Melanocyte of skin (primary cell): Measurements from ENCODE around the gene ZNF117. TPM values are rescaled to one million over a fixed set of nuclear protein-coding genes. Genes with fewer than 3 reads are reported as not detected.

Source experiments
- small RNA-seq, 2 donors: library from RNA; depleted of rRNA; stranded (forward); fragments of <200 nt; gene quantifications; one replicate each; pipeline ENCODE3, GENCODE V24; 2012
- total RNA-seq, 2 donors: library from RNA; depleted of rRNA; stranded (reverse); fragments of >200 nt; gene quantifications; 2 replicates each; pipeline ENCODE4 v1.2.3, GENCODE V29; 2012

Gene ZNF117
- total RNA-seq, result 1 to 10 TPM in 1 of 2 donors, under 1 TPM in 1; 1.00 to 3.1 TPM

DNA sequence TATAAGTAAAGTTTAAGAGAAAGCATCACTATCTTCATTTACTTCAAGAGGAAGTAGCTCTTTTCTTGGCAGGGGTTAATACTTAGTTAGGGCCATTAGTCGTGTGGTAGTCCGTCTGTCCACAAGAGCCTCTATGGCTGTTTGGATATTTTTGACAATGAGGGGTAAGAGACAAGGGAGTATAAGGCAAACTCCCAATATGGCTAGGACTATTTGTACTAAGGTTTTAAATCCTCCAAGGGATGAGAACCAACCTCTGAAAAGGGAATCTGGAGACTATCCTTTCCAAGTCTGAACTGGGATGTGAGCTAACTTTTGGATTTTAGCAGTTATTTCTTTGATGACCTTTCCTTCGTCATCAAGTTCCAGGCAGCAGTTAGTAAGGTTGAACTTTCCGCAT, at the start of gene ZNF117:
TSS of gene ZNF117 (minus strand) at position 101 of the 400 bp plus-strand sequence.

DNA sequence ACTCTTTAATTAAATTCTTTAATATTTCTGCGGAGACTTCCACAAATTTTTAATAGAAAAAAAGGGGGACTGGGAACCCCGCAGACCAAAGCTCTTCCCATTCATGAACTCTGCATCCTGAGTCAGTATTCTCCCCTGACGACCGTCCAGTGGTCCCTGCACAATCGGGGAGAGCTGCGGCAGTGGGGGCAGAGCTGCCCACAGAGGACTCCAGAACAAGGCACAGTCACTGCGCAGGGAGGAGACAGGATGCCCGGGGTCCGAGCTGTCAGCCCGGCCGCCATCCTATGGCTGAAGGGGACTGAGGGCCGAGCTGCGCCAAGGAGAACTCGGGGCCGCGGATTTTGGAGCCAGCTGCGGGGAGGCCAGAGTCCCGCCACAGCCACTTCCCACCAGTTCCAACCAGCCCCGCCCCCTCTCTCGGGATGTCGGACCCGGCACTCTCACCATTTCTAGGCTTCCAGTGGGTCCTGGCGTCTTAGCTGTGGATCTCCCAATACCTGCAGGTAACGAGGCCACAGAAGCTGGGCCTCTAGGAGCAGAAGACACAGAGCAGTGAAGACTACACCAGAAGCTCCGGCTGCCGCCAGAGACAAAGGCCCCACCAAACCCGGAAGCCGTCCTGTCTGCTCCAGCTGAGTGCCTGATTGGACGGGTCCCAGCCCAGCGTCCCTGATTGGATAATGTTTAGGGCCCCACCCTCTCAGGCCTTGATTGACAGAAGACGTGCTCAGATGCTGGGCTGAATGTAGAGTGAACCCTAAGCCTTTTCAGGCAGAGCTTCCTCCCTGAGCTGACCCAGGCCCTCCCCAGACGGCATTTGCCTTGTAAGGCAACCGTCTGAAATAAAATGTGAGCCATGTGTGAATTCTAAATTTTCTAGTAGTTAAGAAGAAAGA, 15.5 kb upstream of the ZNF117 start, which contains the start of gene ERV3-1:
TSS of gene ERV3-1 (minus strand) at position 594 of the 899 bp plus-strand sequence. CDS start 13,661 bp downstream, outside the sequence.

Small RNA genes within 50 kb of the gene (small RNA-seq; reads per million reads assigned to genes)
- gene RNU6-1229P, result 0 reads per million in 2 donors

Other genes starting within 250 kb of the ZNF117 start
- gene ZNF138, start 196.6 kb downstream of the ZNF117 start, total RNA-seq, result 1 to 10 TPM; 5.0 to 5.5 TPM
- gene ZNF273, start 87.8 kb downstream of the ZNF117 start, total RNA-seq, result 1 to 10 TPM; 2.8 to 4.3 TPM
- 1 to 10 TPM; 3.3 to 4.5 TPM for gene ERV3-1, start 15.7 kb upstream of the ZNF117 start, total RNA-seq